H54 (cell line): ENCODE data around the gene TRAPPC10.
A peak's percentile ranks its signal among the peaks of the same experiment; 100 is the strongest.
"Not testable (repeated sequence)": the region's sequence is repeated elsewhere in the genome, so short reads cannot be mapped to it uniquely, and the experiment has no call there.

Experiments used
- DNase-seq: peaks from one replicate; pipeline ENCODE4 v3.0.0; 2011; ENCODE audit warnings: low spot score, mixed read lengths; ENCODE audit not compliant: insufficient read length
- FAIRE-seq: peaks from 3 replicates; lab custom pipeline; 2011; peaks lifted over from hg19 to GRCh38; lab: Jason Lieb, UNC
- POLR2A ChIP-seq: IDR thresholded peaks from 2 replicates; pipeline ENCODE4 v1.6.1; 2011; ENCODE audit warnings: low read depth, mild to moderate bottlenecking, low read length

The TRAPPC10 gene

GRCh38 chr21:44107026-44107501 lies 95.0 kb downstream of the TRAPPC10 start, which contains the start of gene PWP2:
Gene PWP2, plus strand, starts transcription at chr21:44107399. Its CDS starts 18 bp downstream, at chr21:44107417.
- peak; percentile 37; the same call in 1 of the 2 replicates for TF ChIP-seq POLR2A
- FAIRE-seq, DNase-seq: not testable (repeated sequence)

- FAIRE-seq, DNase-seq: not testable (repeated sequence)
Observed at GRCh38 chr21:44107589-44107988, 95.5 kb downstream of the TRAPPC10 start.

DNA sequence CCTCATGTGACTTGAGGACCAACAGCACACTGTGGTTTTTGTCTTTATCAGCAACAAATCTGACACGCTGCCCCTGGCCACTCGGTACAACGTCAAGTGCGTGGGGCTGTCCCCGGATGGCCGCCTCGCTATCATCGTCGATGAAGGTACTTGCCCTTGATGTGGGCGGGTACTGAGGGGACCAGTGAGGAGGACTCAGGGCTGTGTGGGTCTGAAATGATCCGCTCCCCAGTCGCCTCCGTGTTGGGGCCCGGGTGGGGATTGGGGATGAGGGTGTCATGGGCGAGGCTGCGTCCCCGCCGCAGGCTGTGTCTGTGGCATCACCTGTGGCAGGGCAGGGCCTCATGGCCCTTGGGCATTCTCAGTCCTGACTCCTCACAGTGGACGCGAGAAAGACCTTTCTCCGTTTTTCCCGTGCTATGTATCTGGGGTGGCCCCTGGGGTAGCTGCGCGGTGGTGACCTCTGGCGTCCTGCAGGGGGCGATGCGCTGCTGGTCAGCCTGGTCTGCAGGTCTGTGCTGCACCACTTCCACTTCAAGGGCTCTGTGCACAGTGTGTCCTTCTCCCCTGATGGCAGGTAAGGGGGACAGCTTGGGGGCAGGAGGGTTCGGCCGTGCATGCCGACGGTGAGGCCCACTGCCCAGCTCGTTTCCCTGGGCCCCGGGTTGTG lies 101.7 kb downstream of the TRAPPC10 start:
- FAIRE-seq, DNase-seq: not testable (repeated sequence)

GRCh38 chr21:44122131-44122530 lies 110.0 kb downstream of the TRAPPC10 start:
- not testable (repeated sequence) for DNase-seq, FAIRE-seq

DNA sequence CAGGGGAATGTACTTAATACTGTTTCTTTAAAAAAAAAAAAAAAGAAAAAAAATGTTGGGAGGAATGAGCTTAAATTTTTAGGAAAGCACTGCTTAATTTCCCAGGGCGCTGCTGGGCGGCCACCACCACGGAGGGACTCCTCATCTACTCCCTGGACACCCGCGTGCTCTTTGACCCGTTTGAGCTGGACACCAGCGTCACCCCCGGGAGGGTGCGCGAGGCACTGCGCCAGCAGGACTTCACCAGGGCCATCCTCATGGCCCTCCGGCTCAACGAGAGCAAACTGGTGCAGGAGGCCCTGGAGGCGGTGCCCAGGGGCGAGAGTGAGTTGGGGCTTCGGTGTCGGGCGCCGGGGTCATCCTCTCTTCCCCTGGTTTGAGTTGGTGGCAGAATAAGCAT lies 115.7 kb downstream of the TRAPPC10 start:
- DNase-seq, FAIRE-seq: not testable (repeated sequence)

DNA sequence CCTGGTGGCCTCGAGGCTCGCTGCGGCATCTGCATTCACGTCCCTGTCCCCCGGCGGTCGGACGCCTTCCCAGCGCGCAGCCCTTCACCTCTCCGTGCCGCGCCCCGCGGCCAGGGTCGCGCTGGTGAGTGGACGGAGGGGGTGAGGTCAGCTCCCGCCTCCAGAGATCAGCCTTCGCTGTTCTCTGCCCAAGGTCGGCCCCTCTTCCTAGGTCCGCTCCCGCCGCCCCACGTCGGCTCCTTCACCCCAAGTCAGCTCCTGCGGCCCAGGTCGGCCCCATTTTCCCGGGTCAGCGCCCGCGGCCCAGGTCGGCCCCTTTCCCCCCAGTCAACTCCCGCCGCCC lies 121.6 kb downstream of the TRAPPC10 start:
- not testable (repeated sequence) for DNase-seq, FAIRE-seq

GRCh38 chr21:44134732-44135131 lies 122.6 kb downstream of the TRAPPC10 start:
- not testable (repeated sequence) for DNase-seq, FAIRE-seq

- not testable (repeated sequence) for DNase-seq, FAIRE-seq
Observed at GRCh38 chr21:44138039-44138438, 125.9 kb downstream of the TRAPPC10 start.

DNA sequence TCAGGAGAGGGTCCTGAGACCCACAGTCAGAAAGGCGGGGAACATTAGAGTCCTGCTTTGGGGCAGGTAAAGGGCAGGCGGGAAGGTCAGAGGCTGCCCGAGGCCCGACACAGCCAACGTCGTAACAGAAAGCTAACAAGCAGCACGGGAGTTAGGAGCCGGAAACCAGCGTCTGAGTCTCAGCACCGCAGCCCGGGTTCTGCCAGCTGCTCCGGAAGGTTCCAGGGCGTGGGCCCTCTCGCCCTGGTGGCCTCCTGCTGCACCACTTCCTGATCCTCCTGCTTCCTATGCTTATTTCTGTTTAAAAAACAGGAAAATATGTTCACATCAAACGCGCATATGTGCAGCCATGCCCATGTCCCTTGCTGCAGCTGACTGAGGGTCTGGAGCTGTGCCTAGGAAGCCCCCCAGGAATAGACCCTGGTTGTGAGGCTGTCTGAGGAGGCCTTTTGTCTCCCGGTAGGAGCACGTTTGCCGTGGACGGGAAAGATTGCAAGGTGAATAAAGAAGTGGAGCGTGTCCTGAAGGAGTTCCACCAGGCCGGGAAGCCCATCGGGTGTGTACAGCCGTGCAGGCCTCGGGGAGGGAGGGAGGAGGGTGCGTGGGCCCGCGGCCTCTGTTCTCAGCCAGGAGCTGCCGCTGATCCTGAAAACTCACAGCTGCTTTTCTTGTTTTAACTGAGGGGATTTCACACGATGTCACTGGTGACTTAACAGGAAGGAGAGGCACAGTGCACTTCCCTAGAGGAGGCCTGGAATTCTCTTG lies 127.9 kb downstream of the TRAPPC10 start:
- FAIRE-seq, DNase-seq: not testable (repeated sequence)

GRCh38 chr21:44140552-44140932 lies 128.4 kb downstream of the TRAPPC10 start:
- not testable (repeated sequence) for FAIRE-seq

GRCh38 chr21:44142470-44142869 lies 130.4 kb downstream of the TRAPPC10 start:
- not testable (repeated sequence) for DNase-seq, FAIRE-seq

More at GRCh38 chr21:44140552-44140932, 128.4 kb downstream of the TRAPPC10 start:
- DNase-seq, result not testable (repeated sequence)

GRCh38 chr21:44143380-44143779 lies 131.3 kb downstream of the TRAPPC10 start:
- not testable (repeated sequence) for FAIRE-seq

DNA sequence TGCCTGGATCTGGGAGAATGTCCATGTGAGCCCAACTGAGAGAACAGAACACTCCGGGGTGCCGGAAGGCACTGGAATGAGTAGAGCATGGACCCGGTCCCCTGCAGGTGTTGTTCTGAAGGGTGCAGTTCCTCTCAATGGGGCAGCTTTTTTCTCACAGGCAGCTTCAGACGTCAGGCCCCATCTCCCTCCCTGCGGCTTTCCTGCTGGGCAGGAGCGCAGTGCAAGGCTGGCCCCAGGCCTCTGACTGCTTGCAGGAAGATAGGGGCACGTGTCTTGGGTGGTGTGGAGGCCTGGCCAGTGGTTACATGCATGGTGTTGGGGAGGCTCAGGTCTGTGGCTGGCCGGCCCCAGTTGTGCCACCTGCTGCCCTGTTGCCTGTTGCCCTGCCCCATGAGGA lies 131.9 kb downstream of the TRAPPC10 start:
- not testable (repeated sequence) for DNase-seq, FAIRE-seq

More at GRCh38 chr21:44143380-44143779, 131.3 kb downstream of the TRAPPC10 start:
- DNase-seq, result not testable (repeated sequence)

GRCh38 chr21:44144784-44145602 lies 132.9 kb downstream of the TRAPPC10 start:
- DNase-seq, FAIRE-seq: not testable (repeated sequence)

DNA sequence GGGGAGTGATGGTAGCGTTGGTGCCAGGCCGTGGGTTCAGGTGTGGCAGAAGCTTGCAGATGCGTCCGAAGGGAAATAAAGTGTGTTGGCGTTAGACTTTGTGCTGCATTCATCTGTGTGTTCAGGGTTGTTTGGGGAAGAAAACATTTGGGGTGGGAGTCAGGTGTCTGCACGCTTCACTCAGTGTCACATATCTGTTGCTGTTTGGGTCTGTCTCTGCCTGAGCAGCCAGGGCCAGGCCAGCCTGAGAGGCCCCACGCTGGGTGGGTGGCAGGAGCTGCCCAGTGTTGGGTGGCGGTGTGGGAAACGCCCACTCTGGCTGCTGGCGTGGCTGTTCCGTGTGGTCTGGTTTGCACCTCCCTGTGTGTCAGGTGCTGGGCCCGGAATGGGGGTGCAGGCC lies 133.5 kb downstream of the TRAPPC10 start:
- FAIRE-seq, DNase-seq: not testable (repeated sequence)

DNA sequence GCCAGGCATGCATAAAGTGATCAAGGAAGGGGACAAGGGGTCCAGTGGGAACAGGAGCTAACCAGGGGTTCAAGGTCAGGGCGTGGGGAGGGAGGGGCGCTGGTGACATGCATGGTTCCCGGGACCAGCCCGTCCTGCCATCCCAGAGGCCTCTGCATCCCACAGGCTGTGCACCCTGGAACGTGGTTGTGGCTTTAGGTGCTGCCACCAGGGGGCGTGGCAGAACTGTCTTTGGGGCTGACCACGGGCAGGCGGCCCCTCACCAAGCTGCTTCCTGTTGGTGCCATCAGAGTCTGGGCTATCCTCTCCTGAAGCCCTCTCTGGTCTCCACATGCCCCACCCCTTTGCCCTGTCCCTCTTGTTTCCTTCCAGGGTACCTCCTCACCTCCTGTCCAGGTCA lies 135.0 kb downstream of the TRAPPC10 start:
- FAIRE-seq, result not testable (repeated sequence)

GRCh38 chr21:44150255-44150654 lies 138.1 kb downstream of the TRAPPC10 start:
- not testable (repeated sequence) for FAIRE-seq, DNase-seq

More for the DNA sequence above, 135.0 kb downstream of the TRAPPC10 start:
- not testable (repeated sequence) for DNase-seq

GRCh38 chr21:44153214-44153888 lies 141.2 kb downstream of the TRAPPC10 start:
- DNase-seq, result not testable (repeated sequence)
- peak; percentile 33 for FAIRE-seq

DNA sequence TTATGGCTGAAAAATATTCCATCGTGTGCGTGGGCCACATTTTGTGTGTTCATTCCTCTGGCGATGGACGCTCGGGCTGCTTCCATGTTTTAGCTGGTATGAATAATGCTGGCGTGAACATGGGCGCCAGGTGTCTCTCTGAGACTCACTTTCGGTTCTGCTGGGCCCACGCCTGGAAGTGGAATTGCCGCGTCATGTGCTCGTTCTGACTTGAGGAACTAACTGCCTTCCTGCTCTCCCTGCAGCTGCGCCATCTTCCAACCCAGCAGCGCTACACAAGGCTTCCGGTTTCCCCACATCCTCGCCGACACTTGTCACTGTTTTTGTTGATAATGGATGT lies 141.8 kb downstream of the TRAPPC10 start:
- FAIRE-seq, DNase-seq: not testable (repeated sequence)
